Measurements from ENCODE around the gene PHF20. TPM values are rescaled to one million over a fixed set of nuclear protein-coding genes. Genes with fewer than 3 reads are reported as not detected.

The PHF20 gene
- total RNA-seq, 1 experiment from 2014 or later = 37.2 TPM

DNA sequence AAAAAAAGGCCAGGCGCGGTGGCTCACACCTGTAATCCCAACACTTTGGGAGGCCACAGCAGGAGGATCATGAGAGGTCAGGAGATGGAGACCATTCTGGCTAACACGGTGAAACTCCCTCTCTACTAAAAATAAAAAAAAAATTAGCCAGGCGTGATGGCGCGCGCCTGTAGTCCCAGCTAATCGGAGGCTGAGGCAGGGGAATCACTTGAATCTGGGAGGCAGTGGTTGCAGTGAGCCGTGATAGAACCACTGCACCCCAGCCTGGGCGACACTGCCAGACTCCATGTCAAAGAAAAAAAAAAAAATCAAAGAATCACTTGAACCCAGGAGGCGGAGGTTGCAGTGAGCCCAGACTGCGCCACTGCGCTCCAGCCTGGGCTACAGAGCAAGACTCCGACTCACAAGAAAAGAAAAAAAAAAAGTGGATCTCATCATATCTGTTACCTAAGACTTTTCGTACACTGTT is 33.9 kb upstream of the PHF20 start:
- H3K9me3 ChIP-seq (ENCODE audit: low read length) = no peaks in the 10 kb centered on the region
- H4K20me1 ChIP-seq (ENCODE audit: low read length) = peaks cover 74% of the 10 kb centered on the region
- no peaks in the 10 kb centered on the region for H3K9me2 ChIP-seq (replicated peaks; ENCODE audit: low read length)
- no TSS peak for BruUV-seq (replicated peaks)
- 0 out of 2 replicates have a peak overlapping the region, but pooled peaks have one; percentile 45 for H3K4me3 ChIP-seq (ENCODE audit: low read length)
- H3K79me2 ChIP-seq (ENCODE audit: low read length) = peaks cover 97% of the 10 kb centered on the region
- TF ChIP-seq, protein P1, sequence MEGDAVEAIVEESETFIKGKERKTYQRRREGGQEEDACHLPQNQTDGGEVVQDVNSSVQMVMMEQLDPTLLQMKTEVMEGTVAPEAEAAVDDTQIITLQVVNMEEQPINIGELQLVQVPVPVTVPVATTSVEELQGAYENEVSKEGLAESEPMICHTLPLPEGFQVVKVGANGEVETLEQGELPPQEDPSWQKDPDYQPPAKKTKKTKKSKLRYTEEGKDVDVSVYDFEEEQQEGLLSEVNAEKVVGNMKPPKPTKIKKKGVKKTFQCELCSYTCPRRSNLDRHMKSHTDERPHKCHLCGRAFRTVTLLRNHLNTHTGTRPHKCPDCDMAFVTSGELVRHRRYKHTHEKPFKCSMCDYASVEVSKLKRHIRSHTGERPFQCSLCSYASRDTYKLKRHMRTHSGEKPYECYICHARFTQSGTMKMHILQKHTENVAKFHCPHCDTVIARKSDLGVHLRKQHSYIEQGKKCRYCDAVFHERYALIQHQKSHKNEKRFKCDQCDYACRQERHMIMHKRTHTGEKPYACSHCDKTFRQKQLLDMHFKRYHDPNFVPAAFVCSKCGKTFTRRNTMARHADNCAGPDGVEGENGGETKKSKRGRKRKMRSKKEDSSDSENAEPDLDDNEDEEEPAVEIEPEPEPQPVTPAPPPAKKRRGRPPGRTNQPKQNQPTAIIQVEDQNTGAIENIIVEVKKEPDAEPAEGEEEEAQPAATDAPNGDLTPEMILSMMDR (conservative IDR thresholded peaks at IDR 0.05; ENCODE audit: low read depth, low read length) = no peak
- no peak for TF ChIP-seq EZH2phosphoT487 (IDR thresholded peaks at IDR 0.05; ENCODE audit: borderline replicate concordance, low read length)
- no peak for TF ChIP-seq EZH2 (IDR thresholded peaks at IDR 0.05; ENCODE audit: low read length, unreplicated experiment)
- H3F3A ChIP-seq (ENCODE audit: low read length, unreplicated experiment) = no peaks in the 10 kb centered on the region
- CTCF ChIA-PET = no interaction called here
- H3K27ac ChIP-seq (ENCODE audit: low read length) = no peak overlapping the region
- intact Hi-C loops (cut with micrococcal nuclease) = no loop called here
- H3K27me3 ChIP-seq (ENCODE audit: low read length) = no peaks in the 10 kb centered on the region
- H3K4me1 ChIP-seq (ENCODE audit: insufficient read depth, low read length) = peaks cover 38% of the 10 kb centered on the region
- ATAC-seq (no peak), DNase-seq (no peak)
- no peak overlapping the region for H2AFZ ChIP-seq (ENCODE audit: low read length)
- POLR2A ChIA-PET (ENCODE audit: unreplicated experiment) = no interaction called here
- H3K9ac ChIP-seq (ENCODE audit: low read length) = no peak overlapping the region
- H3K4me2 ChIP-seq (ENCODE audit: low read length) = 0 out of 2 replicates have a peak overlapping the region, but pooled peaks have one; percentile 55
- peaks cover 72% of the 10 kb centered on the region for H3K36me3 ChIP-seq (ENCODE audit: low read depth, low read length)

DNA sequence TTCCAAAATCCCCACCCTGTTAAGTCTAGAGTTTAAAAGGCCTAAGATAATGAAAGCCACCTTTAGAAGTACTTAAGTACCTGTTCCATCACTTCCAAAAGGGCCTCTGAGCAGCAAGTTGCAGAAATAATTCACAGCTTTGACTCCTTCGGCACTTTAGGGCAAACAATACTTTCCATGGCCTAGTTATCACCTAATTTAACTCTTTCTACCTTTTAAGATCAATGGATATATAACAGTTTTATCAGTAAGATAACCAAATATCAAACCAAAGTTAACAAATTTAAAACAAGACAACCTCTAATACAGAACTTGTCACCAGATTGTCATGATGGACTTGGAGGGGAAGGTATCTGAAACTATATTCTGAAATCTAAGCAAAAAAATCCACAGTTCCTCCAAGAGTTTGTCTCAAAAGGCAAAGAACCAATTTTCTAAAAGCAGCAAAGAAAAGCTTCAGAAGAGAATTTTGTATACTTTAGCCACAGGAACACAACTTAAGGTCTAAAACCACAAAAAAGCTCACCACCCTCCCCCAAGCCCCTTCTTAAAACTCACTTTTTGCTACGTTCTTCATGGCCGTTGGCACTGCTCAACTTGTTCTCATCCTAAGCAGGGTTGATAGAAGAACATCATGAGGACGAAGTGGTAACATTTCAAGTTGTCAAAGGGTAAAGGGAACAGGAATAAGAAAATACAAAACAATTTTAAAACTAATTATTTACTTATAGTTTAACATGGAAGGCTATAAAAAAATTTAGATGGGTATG is 33.2 kb upstream of the PHF20 start:
- H3K79me2 ChIP-seq (ENCODE audit: low read length) = peaks cover 95% of the 10 kb centered on the region
- peaks cover 44% of the 10 kb centered on the region for H3K4me1 ChIP-seq (ENCODE audit: insufficient read depth, low read length)
- H3F3A ChIP-seq (ENCODE audit: low read length, unreplicated experiment) = no peaks in the 10 kb centered on the region
- DNase-seq (no peak), ATAC-seq (no peak)
- peak overlapping the region; percentile 55 for H3K4me2 ChIP-seq (ENCODE audit: low read length)
- H4K20me1 ChIP-seq (ENCODE audit: low read length) = peaks cover 67% of the 10 kb centered on the region
- no TSS peak for BruUV-seq (replicated peaks)
- TF ChIP-seq EZH2 (IDR thresholded peaks at IDR 0.05; ENCODE audit: low read length, unreplicated experiment) (no peak), EZH2phosphoT487 (IDR thresholded peaks at IDR 0.05; ENCODE audit: borderline replicate concordance, low read length) (no peak)
- TF ChIP-seq, protein P1 (conservative IDR thresholded peaks at IDR 0.05; ENCODE audit: low read depth, low read length) = no peak
- POLR2A ChIA-PET (ENCODE audit: unreplicated experiment) = no interaction called here
- no peak overlapping the region for H3K27ac ChIP-seq (ENCODE audit: low read length)
- peaks cover 65% of the 10 kb centered on the region for H3K36me3 ChIP-seq (ENCODE audit: low read depth, low read length)
- intact Hi-C loops (cut with micrococcal nuclease) = no loop called here
- no peak overlapping the region for H3K9ac ChIP-seq (ENCODE audit: low read length)
- H3K9me3 ChIP-seq (ENCODE audit: low read length) = no peaks in the 10 kb centered on the region
- H3K4me3 ChIP-seq (ENCODE audit: low read length) = peak overlapping the region; percentile 45; the same call in 1 of the 2 replicates
- no peaks in the 10 kb centered on the region for H3K27me3 ChIP-seq (ENCODE audit: low read length)
- CTCF ChIA-PET = no interaction called here
- H2AFZ ChIP-seq (ENCODE audit: low read length) = no peak overlapping the region
- H3K9me2 ChIP-seq (replicated peaks; ENCODE audit: low read length) = no peaks in the 10 kb centered on the region
